ENCODE results near the gene RNF181. TPM values are rescaled to one million over a fixed set of nuclear protein-coding genes. Genes with fewer than 3 reads are reported as not detected.

Gene RNF181
- total and polyA plus RNA-seq, 2 of the 13 experiments (the other 11 are each of a cell fraction or from before 2014, with no cell fraction given), result 224 to 578 TPM

DNA sequence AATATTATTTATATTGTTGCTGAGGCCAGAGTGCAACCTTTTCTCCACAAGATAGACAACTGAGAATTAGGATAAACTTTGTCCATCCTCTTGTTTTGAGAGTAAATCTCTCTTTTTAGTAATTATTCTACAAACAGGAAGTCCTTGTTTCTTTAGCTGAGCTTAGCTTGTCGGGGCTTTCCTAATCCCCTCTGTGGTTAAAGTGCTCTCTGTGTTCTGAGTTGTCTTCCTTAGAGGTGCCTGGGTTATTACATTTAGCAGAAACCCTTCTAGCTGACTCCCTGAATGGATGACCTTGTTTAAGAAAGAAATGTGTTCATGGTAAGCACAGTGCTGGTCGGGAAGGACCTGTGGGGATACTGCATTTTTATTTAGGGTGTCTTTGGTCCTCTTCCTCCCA is 33.1 kb downstream of the RNF181 start (continued):
- TF ChIP-seq, protein P1, sequence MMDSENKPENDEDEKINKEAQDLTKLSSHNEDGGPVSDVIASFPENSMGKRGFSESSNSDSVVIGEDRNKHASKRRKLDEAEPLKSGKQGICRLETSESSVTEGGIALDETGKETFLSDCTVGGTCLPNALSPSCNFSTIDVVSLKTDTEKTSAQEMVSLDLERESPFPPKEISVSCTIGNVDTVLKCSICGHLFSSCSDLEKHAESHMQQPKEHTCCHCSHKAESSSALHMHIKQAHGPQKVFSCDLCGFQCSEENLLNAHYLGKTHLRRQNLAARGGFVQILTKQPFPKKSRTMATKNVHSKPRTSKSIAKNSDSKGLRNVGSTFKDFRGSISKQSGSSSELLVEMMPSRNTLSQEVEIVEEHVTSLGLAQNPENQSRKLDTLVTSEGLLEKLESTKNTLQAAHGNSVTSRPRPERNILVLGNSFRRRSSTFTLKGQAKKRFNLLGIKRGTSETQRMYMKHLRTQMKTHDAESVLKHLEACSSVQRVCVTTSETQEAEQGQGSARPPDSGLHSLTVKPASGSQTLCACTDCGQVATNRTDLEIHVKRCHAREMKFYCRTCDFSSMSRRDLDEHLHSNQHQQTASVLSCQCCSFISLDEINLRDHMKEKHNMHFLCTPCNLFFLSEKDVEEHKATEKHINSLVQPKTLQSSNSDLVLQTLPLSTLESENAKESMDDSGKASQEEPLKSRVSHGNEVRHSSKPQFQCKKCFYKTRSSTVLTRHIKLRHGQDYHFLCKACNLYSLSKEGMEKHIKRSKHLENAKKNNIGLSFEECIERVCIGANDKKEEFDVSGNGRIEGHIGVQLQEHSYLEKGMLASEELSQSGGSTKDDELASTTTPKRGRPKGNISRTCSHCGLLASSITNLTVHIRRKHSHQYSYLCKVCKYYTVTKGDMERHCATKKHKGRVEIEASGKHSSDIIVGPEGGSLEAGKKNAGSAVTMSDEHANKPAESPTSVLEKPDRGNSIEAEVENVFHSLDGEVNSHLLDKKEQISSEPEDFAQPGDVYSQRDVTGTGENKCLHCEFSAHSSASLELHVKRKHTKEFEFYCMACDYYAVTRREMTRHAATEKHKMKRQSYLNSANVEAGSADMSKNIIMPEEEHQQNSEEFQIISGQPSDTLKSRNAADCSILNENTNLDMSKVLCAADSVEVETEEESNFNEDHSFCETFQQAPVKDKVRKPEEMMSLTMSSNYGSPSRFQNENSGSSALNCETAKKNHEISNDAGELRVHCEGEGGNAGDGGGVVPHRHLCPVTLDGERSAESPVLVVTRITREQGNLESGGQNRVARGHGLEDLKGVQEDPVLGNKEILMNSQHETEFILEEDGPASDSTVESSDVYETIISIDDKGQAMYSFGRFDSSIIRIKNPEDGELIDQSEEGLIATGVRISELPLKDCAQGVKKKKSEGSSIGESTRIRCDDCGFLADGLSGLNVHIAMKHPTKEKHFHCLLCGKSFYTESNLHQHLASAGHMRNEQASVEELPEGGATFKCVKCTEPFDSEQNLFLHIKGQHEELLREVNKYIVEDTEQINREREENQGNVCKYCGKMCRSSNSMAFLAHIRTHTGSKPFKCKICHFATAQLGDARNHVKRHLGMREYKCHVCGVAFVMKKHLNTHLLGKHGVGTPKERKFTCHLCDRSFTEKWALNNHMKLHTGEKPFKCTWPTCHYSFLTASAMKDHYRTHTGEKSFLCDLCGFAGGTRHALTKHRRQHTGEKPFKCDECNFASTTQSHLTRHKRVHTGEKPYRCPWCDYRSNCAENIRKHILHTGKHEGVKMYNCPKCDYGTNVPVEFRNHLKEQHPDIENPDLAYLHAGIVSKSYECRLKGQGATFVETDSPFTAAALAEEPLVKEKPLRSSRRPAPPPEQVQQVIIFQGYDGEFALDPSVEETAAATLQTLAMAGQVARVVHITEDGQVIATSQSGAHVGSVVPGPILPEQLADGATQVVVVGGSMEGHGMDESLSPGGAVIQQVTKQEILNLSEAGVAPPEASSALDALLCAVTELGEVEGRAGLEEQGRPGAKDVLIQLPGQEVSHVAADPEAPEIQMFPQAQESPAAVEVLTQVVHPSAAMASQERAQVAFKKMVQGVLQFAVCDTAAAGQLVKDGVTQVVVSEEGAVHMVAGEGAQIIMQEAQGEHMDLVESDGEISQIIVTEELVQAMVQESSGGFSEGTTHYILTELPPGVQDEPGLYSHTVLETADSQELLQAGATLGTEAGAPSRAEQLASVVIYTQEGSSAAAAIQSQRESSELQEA (CRISPR knock-in tag; IDR thresholded peaks at IDR 0.05; ENCODE audit: not compliant biosample characterization), result no peak
- TF ChIP-seq ADNP (CRISPR knock-in tag; IDR thresholded peaks at IDR 0.05) (no peak), RFX3 (CRISPR knock-in tag; IDR thresholded peaks at IDR 0.05) (no peak)

DNA sequence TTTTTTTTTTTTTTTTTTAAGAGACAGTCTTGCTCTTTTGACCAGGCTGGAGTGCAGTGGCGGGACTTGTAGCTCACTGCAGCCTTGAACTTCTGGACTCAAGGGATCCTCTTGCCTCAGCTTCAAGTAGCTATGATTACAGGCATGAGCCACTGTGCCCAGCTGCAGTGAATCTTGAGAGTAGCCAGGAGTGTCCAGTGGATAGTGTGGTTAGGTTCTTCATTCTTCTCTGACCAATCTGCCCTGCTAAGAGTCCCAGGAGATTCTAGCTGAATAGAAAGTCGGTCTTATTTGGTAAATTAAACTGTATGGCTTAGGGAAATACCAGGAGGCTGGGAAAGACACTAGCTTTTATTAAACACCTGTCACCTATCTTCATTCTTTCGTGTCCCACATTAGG is 35.8 kb downstream of the RNF181 start:
- Histone ChIP-seq H4K20me1 (ENCODE audit: insufficient read depth, low read length) (no peaks in the 10 kb centered on the region), H3K79me2 (ENCODE audit: insufficient read depth, low read length) (peaks cover 8% of the 10 kb centered on the region), H3K27me3 (ENCODE audit: control insufficient read depth in 1 of 2, insufficient read depth in 2 of 2, low read length in 2 of 2) (no peaks in the 10 kb centered on the region), H3K36me3 (replicated peaks in 1 of 2; ENCODE audit: control insufficient read depth in 1 of 2, insufficient read depth in 2 of 2, low read length in 2 of 2) (peaks cover 32 to 90% of the 10 kb centered on the region in 2 experiments), H3K9ac (ENCODE audit: insufficient read depth, low read depth, low read length) (no peak overlapping the region), H3K27ac (ENCODE audit: extremely low read length, insufficient read depth, low read length) (no peak overlapping the region), H3K4me2 (ENCODE audit: low read depth, low read length) (no peak overlapping the region), H3K4me1 (ENCODE audit: insufficient read depth, low read length) (no peaks in the 10 kb centered on the region), H3K4me3 (replicated peaks in 1 of 3; ENCODE audit: insufficient read depth in 1 of 3, low read depth in 2 of 3, low read length in 3 of 3) (no peak overlapping the region), H2AFZ (ENCODE audit: low read length) (no peak overlapping the region), H3K9me3 (ENCODE audit: low read length) (no peaks in the 10 kb centered on the region)
- no peak for ATAC-seq
- WGBS (ENCODE audit: low lambda C conversion rate), result 97% methylated on average over 3 of the region's 3 CpGs
- CTCF ChIA-PET (ENCODE audit: low intra/inter-chr PET ratio, low total read pairs), result no interaction called here
- in situ Hi-C loops (cut with HindIII; ENCODE audit: extremely low pct_ligation_motif_present, low pct_unique_long_range_greater_than_20kb), result no loop called here
- POLR2A ChIA-PET, result interaction anchor here (0.7 to 1.6 kb wide), 4 partner anchors 15 to 211 kb away, joined by 3 to 4 read pairs (median 3); partner anchors contain the start of genes ATOH8 and USP39
- no peak for DNase-seq (ENCODE audit: low spot score)
- intact Hi-C loops (cut with micrococcal nuclease; ENCODE audit: unreplicated experiment), result no loop called here
- no peak for FAIRE-seq
- no TSS peak for BruUV-seq (replicated peaks)
- TF ChIP-seq RXRB (CRISPR knock-in tag; IDR thresholded peaks at IDR 0.05; ENCODE audit: borderline replicate concordance) (no peak), SALL1 (CRISPR knock-in tag; IDR thresholded peaks at IDR 0.05) (no peak), BCL6 (CRISPR knock-in tag; IDR thresholded peaks at IDR 0.05) (no peak), ZNF17 (CRISPR knock-in tag; IDR thresholded peaks at IDR 0.05) (no peak), ZNF44 (CRISPR knock-in tag; IDR thresholded peaks at IDR 0.05) (no peak), AGO1 (IDR thresholded peaks at IDR 0.05; ENCODE audit: low read depth, low read length, poor library complexity, severe bottlenecking) (no peak), HOXA7 (CRISPR knock-in tag; IDR thresholded peaks at IDR 0.05) (no peak), TCF7L2 (IDR thresholded peaks at IDR 0.05; ENCODE audit: low read depth, low read length) (no peak)
- TF ChIP-seq, protein P2, sequence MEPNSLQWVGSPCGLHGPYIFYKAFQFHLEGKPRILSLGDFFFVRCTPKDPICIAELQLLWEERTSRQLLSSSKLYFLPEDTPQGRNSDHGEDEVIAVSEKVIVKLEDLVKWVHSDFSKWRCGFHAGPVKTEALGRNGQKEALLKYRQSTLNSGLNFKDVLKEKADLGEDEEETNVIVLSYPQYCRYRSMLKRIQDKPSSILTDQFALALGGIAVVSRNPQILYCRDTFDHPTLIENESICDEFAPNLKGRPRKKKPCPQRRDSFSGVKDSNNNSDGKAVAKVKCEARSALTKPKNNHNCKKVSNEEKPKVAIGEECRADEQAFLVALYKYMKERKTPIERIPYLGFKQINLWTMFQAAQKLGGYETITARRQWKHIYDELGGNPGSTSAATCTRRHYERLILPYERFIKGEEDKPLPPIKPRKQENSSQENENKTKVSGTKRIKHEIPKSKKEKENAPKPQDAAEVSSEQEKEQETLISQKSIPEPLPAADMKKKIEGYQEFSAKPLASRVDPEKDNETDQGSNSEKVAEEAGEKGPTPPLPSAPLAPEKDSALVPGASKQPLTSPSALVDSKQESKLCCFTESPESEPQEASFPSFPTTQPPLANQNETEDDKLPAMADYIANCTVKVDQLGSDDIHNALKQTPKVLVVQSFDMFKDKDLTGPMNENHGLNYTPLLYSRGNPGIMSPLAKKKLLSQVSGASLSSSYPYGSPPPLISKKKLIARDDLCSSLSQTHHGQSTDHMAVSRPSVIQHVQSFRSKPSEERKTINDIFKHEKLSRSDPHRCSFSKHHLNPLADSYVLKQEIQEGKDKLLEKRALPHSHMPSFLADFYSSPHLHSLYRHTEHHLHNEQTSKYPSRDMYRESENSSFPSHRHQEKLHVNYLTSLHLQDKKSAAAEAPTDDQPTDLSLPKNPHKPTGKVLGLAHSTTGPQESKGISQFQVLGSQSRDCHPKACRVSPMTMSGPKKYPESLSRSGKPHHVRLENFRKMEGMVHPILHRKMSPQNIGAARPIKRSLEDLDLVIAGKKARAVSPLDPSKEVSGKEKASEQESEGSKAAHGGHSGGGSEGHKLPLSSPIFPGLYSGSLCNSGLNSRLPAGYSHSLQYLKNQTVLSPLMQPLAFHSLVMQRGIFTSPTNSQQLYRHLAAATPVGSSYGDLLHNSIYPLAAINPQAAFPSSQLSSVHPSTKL (CRISPR knock-in tag; IDR thresholded peaks at IDR 0.05), result no peak
